K562 (cell line): ENCODE data around the gene CSTB. TPM values are rescaled to one million over a fixed set of nuclear protein-coding genes. Genes with fewer than 3 reads are reported as not detected.

Experiments
- CTCF ChIP-seq, 3 experiments: IDR thresholded peaks in 2 of 3; conservative IDR thresholded peaks in 1 of 3; 2 replicates each; pipeline ENCODE4 v1.5.1; 2011 to 2012; ENCODE audit warnings: low read length in 3 of 3, mild to moderate bottlenecking in 3 of 3, control low read depth in 2 of 3, improper control_type of control experiment in 1 of 3, inconsistent platforms in 1 of 3, low read depth in 1 of 3, mixed read lengths in 1 of 3, moderate library complexity in 1 of 3; ENCODE audit not compliant: insufficient read depth in 2 of 3
- MEF2D ChIP-seq: conservative IDR thresholded peaks from 2 replicates; pipeline ENCODE4 v1.6.1; 2016; ENCODE audit warnings: low read depth, missing genetic modification characterization, missing compliant biosample characterization
- NBN ChIP-seq: fragments of 450-650 bp; IDR thresholded peaks from 2 replicates; pipeline ENCODE4 v1.6.1; 2016; ENCODE audit warnings: low read depth, mild to moderate bottlenecking
- NFRKB ChIP-seq: fragments of 450-650 bp; IDR thresholded peaks from 2 replicates; pipeline ENCODE4 v1.6.1; 2016; ENCODE audit warnings: low read depth
- PRPF4 ChIP-seq: fragments of 200-400 bp; formaldehyde crosslinking; IDR thresholded peaks from one replicate; pipeline ENCODE4 v1.6.1; 2017; ENCODE audit warnings: low read length, low read depth, mild to moderate bottlenecking; ENCODE audit not compliant: insufficient read depth, poor library complexity, severe bottlenecking
- PTRF ChIP-seq: fragments of 450-650 bp; IDR thresholded peaks from 2 replicates; pipeline ENCODE4 v1.6.1; 2016; ENCODE audit warnings: mild to moderate bottlenecking, missing genetic modification characterization, missing compliant biosample characterization
- RNF219 ChIP-seq: fragments of 250-450 bp; sonication (Bioruptor Pico); IDR thresholded peaks from 2 replicates; pipeline ENCODE4 v1.5.0; 2022; ENCODE audit warnings: mild to moderate bottlenecking
- SAP30 ChIP-seq: fragments of 200-600 bp; sonication (generic); IDR thresholded peaks from 2 replicates; pipeline ENCODE4 v1.6.1; 2012; ENCODE audit warnings: borderline replicate concordance, low read depth, mild to moderate bottlenecking, moderate library complexity, low read length, control low read depth, inconsistent platforms; ENCODE audit not compliant: insufficient read depth, poor library complexity, severe bottlenecking
- SMC3 ChIP-seq: conservative IDR thresholded peaks from 2 replicates; pipeline ENCODE4 v1.6.1; 2011; ENCODE audit warnings: low read depth, low read length, improper control_type of control experiment; ENCODE audit not compliant: insufficient read depth
- TCF15 ChIP-seq: fragments of 250-450 bp; sonication (Bioruptor Pico); IDR thresholded peaks from 2 replicates; pipeline ENCODE4 v1.8.0; 2022; ENCODE audit warnings: moderate library complexity, mild to moderate bottlenecking, inconsistent platforms
- TGIF2 ChIP-seq: sonication (generic); formaldehyde crosslinking; IDR thresholded peaks from 2 replicates; pipeline ENCODE4 v1.8.1; 2022; ENCODE audit warnings: mild to moderate bottlenecking, missing genetic modification reagents, moderate library complexity
- ZEB2 ChIP-seq: fragments of 450-650 bp; IDR thresholded peaks from 2 replicates; pipeline ENCODE4 v1.6.1; 2016
- ZFP36 ChIP-seq: fragments of 150-350 bp; IDR thresholded peaks from 2 replicates; pipeline ENCODE4 v1.6.1; 2018; ENCODE audit warnings: low read length, low read depth; ENCODE audit not compliant: partially characterized antibody
- ZKSCAN1 ChIP-seq: fragments of 150-350 bp; IDR thresholded peaks from 2 replicates; pipeline ENCODE4 v1.6.1; 2016; ENCODE audit warnings: low read depth, low read length
- ZNF174 ChIP-seq: fragments of 250-450 bp; sonication (Bioruptor Pico); IDR thresholded peaks from 2 replicates; pipeline ENCODE4 v1.4.0; 2020; ENCODE audit warnings: mild to moderate bottlenecking
- ZNF764 ChIP-seq: fragments of 250-450 bp; sonication (Bioruptor Pico); IDR thresholded peaks from 2 replicates; pipeline ENCODE4 v1.4.0; 2020; ENCODE audit warnings: low read depth, mild to moderate bottlenecking, moderate library complexity
- polyA plus RNA-seq, 8 experiments: library from polyadenylated mRNA; depleted of rRNA in 4 of 8; stranded (reverse) in 5 of 8; unstranded in 3 of 8; fragments of >200 nt; fragmentation: Nextera tagmentation in 2 of 8; fragmentation: Illumina TruSeq in 1 of 8; extraction: Ambion mirVana in 2 of 8; extraction: Trizol in 1 of 8; gene quantifications; 2 replicates each; pipeline versions ENCODE4 v1.2.1 to v1.2.3, GENCODE V29; 2011 to 2014; ENCODE audit warnings: inconsistent platforms in 1 of 8, missing spikeins in 1 of 8
- total RNA-seq, 7 experiments: library from RNA; depleted of rRNA in 6 of 7; stranded (reverse); fragments of >200 nt in 6 of 7; fragmentation: Illumina TruSeq in 2 of 7; extraction: Trizol in 2 of 7; gene quantifications; 2 replicates each; pipeline versions ENCODE4 v1.2.1 to v1.2.3, GENCODE V29; 2011 to 2021; ENCODE audit warnings: low replicate concordance in 1 of 7

The CSTB gene
- total and polyA plus RNA-seq, 9 of the 15 experiments (the other 6 are each of a cell fraction or from before 2014, with no cell fraction given), result 12.4 to 65.0 (median 31.7) TPM

DNA sequence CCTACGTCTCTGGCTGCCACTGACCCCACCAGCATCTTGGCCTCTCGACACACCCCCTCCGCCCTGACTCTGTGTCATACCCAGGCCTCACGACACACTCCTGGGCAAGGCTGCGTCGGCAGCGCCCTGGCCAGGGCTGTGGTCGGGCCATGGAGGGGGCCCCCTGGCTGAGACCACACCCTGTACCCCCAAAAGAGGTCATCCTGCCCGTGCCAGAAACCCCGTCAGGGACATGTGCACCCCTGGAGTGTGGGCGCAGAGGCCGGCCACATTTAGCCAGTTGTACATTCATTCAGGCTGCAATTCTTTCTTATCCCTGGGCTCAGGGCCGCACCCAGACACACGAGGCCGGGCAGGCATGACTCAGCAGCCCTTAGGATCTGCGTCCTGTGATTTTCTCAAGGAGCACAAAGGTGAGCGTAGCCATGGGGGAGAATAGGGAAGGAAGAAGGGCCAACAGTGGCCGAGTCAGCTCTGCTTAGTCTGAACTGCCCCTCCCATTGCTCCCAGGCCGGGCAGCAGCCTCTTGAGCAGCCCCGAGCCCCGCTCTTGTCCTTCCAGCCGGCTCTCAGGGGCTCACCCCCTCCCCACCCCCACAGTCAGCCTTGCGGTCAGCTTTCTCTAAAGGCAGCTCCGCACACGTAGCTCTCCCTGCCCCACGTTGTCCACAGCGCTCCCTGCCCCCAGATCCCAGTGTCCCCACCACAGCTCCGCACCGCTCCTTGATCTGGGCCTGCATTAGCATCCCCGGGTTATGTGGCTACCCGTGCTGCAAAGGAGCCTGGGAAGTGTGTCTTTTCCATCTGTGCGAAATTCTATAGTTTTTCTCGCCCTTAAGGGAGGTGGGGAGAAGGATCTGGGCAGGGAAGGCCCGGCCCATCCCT, 7.9 kb downstream of the CSTB start (continued):
- no peak for TF ChIP-seq TGIF2
- peak; percentile 89 for TF ChIP-seq TCF15 (CRISPR knock-in tag)
- TF ChIP-seq ZFP36, result peak; percentile 2
- no peak for TF ChIP-seq PRPF4
- TF ChIP-seq PTRF, result no peak
- TF ChIP-seq NBN, result peak; percentile 69; the same call in 1 of the 2 replicates
- 0 out of 6 replicates have a peak, but pooled peaks of 1 of the 3 experiments have one; percentile 15 for TF ChIP-seq CTCF (IDR thresholded peaks at IDR 0.05 in 2 of 3, conservative IDR thresholded peaks at IDR 0.05 in 1 of 3; ENCODE audit: insufficient read depth in 2 of 3, low read depth in 1 of 3, low read length in 3 of 3)
- TF ChIP-seq ZNF764 (CRISPR knock-in tag), result no peak
- TF ChIP-seq ZEB2, result peak; percentile 71; the same call in 1 of the 2 replicates
- 0 out of 2 replicates have a peak, but pooled peaks have one; percentile 13 for TF ChIP-seq SMC3
- TF ChIP-seq MEF2D (tag), result peak; percentile 69
- TF ChIP-seq RNF219 (CRISPR knock-in tag), result no peak
- no peak for TF ChIP-seq SAP30
- no peak for TF ChIP-seq ZKSCAN1
- peak; percentile 89; the same call in 1 of the 2 replicates for TF ChIP-seq NFRKB
- TF ChIP-seq ZNF174 (CRISPR knock-in tag), result no peak
